HEK293 (cell line): ENCODE results near the gene LRRC23.

Experiments
- BCL11A ChIP-seq: fragments of 450-650 bp; formaldehyde crosslinking; IDR thresholded peaks from 2 replicates; pipeline ENCODE4 v1.5.1; 2016; ENCODE audit warnings: low read depth, missing biosample characterization, missing genetic modification characterization
- BCL11B ChIP-seq: fragments of 450-650 bp; formaldehyde crosslinking; IDR thresholded peaks from 2 replicates; pipeline ENCODE4 v1.5.1; 2016; ENCODE audit warnings: low read depth, missing biosample characterization, missing genetic modification characterization
- GLI4 ChIP-seq: fragments of 450-650 bp; formaldehyde crosslinking; IDR thresholded peaks from 2 replicates; pipeline ENCODE4 v1.5.1; 2016; ENCODE audit warnings: missing biosample characterization, missing genetic modification characterization
- IKZF3 ChIP-seq: fragments of 450-650 bp; IDR thresholded peaks from 2 replicates; pipeline ENCODE4 v1.5.0; 2018; ENCODE audit warnings: missing biosample characterization, mild to moderate bottlenecking, missing genetic modification characterization, moderate library complexity
- KLF1 ChIP-seq: fragments of 450-650 bp; formaldehyde crosslinking; IDR thresholded peaks from 2 replicates; pipeline ENCODE4 v1.5.1; 2016; ENCODE audit warnings: missing biosample characterization, missing genetic modification characterization
- KLF10 ChIP-seq: fragments of 450-650 bp; IDR thresholded peaks from 2 replicates; pipeline ENCODE4 v1.5.1; 2018; ENCODE audit warnings: missing biosample characterization, mild to moderate bottlenecking, missing genetic modification characterization
- KLF16 ChIP-seq: fragments of 450-650 bp; formaldehyde crosslinking; IDR thresholded peaks from 2 replicates; pipeline ENCODE4 v1.5.1; 2017; ENCODE audit warnings: missing biosample characterization, missing genetic modification characterization
- KLF8 ChIP-seq: fragments of 450-650 bp; formaldehyde crosslinking; IDR thresholded peaks from 2 replicates; pipeline ENCODE4 v1.5.1; 2016; ENCODE audit warnings: missing biosample characterization, missing genetic modification characterization
- SCRT2 ChIP-seq: fragments of 450-650 bp; formaldehyde crosslinking; IDR thresholded peaks from 2 replicates; pipeline ENCODE4 v1.5.1; 2016; ENCODE audit warnings: missing biosample characterization, missing genetic modification characterization
- SP3 ChIP-seq: fragments of 450-650 bp; formaldehyde crosslinking; IDR thresholded peaks from 2 replicates; pipeline ENCODE4 v1.5.1; 2016; ENCODE audit warnings: missing biosample characterization, missing genetic modification characterization
- SP7 ChIP-seq: fragments of 450-650 bp; formaldehyde crosslinking; IDR thresholded peaks from 2 replicates; pipeline ENCODE4 v1.5.1; 2016; ENCODE audit warnings: missing biosample characterization, missing genetic modification characterization
- ZBTB17 ChIP-seq: fragments of 450-650 bp; formaldehyde crosslinking; IDR thresholded peaks from 2 replicates; pipeline ENCODE4 v1.5.1; 2016; ENCODE audit warnings: missing biosample characterization, missing genetic modification characterization
- ZBTB48 ChIP-seq: fragments of 450-650 bp; formaldehyde crosslinking; IDR thresholded peaks from 2 replicates; pipeline ENCODE4 v1.5.1; 2016; ENCODE audit warnings: missing biosample characterization, missing genetic modification characterization
- ZFHX2 ChIP-seq: fragments of 450-650 bp; formaldehyde crosslinking; conservative IDR thresholded peaks from 2 replicates; pipeline ENCODE4 v1.5.1; 2016; ENCODE audit warnings: missing biosample characterization, missing genetic modification characterization
- ZFP41 ChIP-seq: fragments of 450-650 bp; formaldehyde crosslinking; IDR thresholded peaks from 2 replicates; pipeline ENCODE4 v1.5.1; 2016; ENCODE audit warnings: missing biosample characterization, missing genetic modification characterization, borderline replicate concordance
- ZNF2 ChIP-seq: fragments of 450-650 bp; formaldehyde crosslinking; IDR thresholded peaks from 2 replicates; pipeline ENCODE4 v1.5.1; 2016; ENCODE audit warnings: missing biosample characterization, missing genetic modification characterization
- ZNF266 ChIP-seq: fragments of 450-650 bp; formaldehyde crosslinking; IDR thresholded peaks from 2 replicates; pipeline ENCODE4 v1.5.1; 2016; ENCODE audit warnings: missing biosample characterization, missing genetic modification characterization, low read depth
- ZNF324 ChIP-seq: fragments of 450-650 bp; formaldehyde crosslinking; IDR thresholded peaks from 2 replicates; pipeline ENCODE4 v1.5.1; 2016; ENCODE audit warnings: missing biosample characterization, missing genetic modification characterization
- ZNF335 ChIP-seq: fragments of 450-650 bp; formaldehyde crosslinking; conservative IDR thresholded peaks from 2 replicates; pipeline ENCODE4 v1.5.1; 2016; ENCODE audit warnings: missing biosample characterization, missing genetic modification characterization
- ZNF341 ChIP-seq: fragments of 450-650 bp; formaldehyde crosslinking; IDR thresholded peaks from 2 replicates; pipeline ENCODE4; 2016; ENCODE audit warnings: low read depth, missing biosample characterization, missing genetic modification characterization
- ZNF366 ChIP-seq: fragments of 450-650 bp; formaldehyde crosslinking; conservative IDR thresholded peaks from 2 replicates; pipeline ENCODE4 v1.5.1; 2016; ENCODE audit warnings: missing biosample characterization, missing genetic modification characterization
- ZNF391 ChIP-seq: fragments of 450-650 bp; formaldehyde crosslinking; IDR thresholded peaks from 2 replicates; pipeline ENCODE4 v1.5.1; 2016; ENCODE audit warnings: low read depth, missing biosample characterization, missing genetic modification characterization, borderline replicate concordance
- ZNF416 ChIP-seq: fragments of 450-650 bp; formaldehyde crosslinking; IDR thresholded peaks from 2 replicates; pipeline ENCODE4 v1.5.1; 2016; ENCODE audit warnings: missing biosample characterization, missing genetic modification characterization
- ZNF473 ChIP-seq: fragments of 450-650 bp; formaldehyde crosslinking; IDR thresholded peaks from 2 replicates; pipeline ENCODE4 v1.5.1; 2017; ENCODE audit warnings: missing biosample characterization, missing genetic modification characterization
- ZNF561 ChIP-seq: fragments of 450-650 bp; IDR thresholded peaks from 2 replicates; pipeline ENCODE4 v1.5.1; 2018; ENCODE audit warnings: missing biosample characterization, missing genetic modification characterization, borderline replicate concordance
- ZNF776 ChIP-seq: fragments of 450-650 bp; formaldehyde crosslinking; IDR thresholded peaks from 2 replicates; pipeline ENCODE4 v1.5.0; 2017; ENCODE audit warnings: missing biosample characterization, missing genetic modification characterization, borderline replicate concordance
- ZSCAN30 ChIP-seq: fragments of 450-650 bp; IDR thresholded peaks from 2 replicates; pipeline ENCODE4 v1.5.1; 2018; ENCODE audit warnings: missing biosample characterization, mild to moderate bottlenecking, missing genetic modification characterization, moderate library complexity
- ZXDB ChIP-seq: fragments of 450-650 bp; formaldehyde crosslinking; IDR thresholded peaks from 2 replicates; pipeline ENCODE4 v1.5.1; 2016; ENCODE audit warnings: missing biosample characterization, missing genetic modification characterization
- TF ChIP-seq, protein P1 (sequence below): fragments of 450-650 bp; formaldehyde crosslinking; IDR thresholded peaks from 2 replicates; pipeline ENCODE4 v1.5.1; 2016; ENCODE audit warnings: missing biosample characterization, missing genetic modification characterization
- TF ChIP-seq, protein P2 (sequence below): fragments of 450-650 bp; formaldehyde crosslinking; IDR thresholded peaks from 2 replicates; pipeline ENCODE4 v1.5.1; 2016; ENCODE audit warnings: missing biosample characterization, missing genetic modification characterization
- TF ChIP-seq, protein P3 (sequence below): fragments of 450-650 bp; formaldehyde crosslinking; IDR thresholded peaks from 2 replicates; pipeline ENCODE4 v1.5.1; 2017; ENCODE audit warnings: missing biosample characterization, missing genetic modification characterization

The LRRC23 gene

DNA sequence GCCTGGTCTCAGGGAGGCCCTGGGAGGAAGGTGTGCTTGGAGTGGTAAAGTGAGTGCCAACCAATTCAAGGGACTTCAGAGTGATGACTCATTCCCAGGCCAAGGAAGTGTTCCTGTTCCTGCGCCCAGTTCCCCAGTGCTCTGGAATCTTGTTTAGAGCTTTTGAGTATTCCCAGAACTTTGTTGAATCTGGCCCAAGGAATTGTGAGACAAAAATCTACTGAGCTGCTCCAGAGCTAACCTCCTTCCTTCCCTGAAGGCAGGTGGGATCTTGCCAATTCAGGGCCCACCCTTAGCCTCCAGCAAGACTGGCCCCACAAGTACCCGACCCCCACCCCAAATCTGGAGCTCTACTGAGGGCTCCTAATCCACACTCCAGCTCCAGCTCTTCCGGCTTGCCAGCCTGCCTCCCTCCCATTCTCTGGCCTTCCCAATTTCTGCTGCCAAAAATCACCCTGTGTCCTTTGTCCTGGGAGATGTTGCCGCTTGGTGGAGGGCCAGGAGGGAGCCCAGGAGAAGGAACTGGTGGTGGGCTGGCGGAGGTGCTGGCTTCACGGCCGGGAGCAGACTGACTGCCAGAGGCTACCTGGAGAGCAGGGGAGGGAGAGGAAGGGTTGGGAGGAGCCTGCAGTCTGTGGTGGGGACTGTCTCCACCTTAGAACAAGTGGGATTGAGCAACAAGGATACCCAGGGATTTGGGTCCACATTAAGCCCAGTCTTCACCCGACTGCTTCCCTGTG, 21.1 kb downstream of the LRRC23 start (continued):
- TF ChIP-seq BCL11B (tag by site-specific recombination) (no peak), ZSCAN30 (tag by site-specific recombination) (peak; percentile 74), BCL11A (tag by site-specific recombination) (peak; percentile 11; the same call in 1 of the 2 replicates), ZBTB48 (no peak; the same call in 1 of the 2 replicates), SP7 (tag by site-specific recombination) (peak; percentile 75), ZNF335 (tag by site-specific recombination) (peak; percentile 45), ZFHX2 (tag by site-specific recombination) (0 out of 2 replicates have a peak, but pooled peaks have one; percentile 8), ZNF2 (tag by site-specific recombination) (0 out of 2 replicates have a peak, but pooled peaks have one; percentile 47), GLI4 (tag by site-specific recombination) (peak; percentile 51; the same call in 1 of the 2 replicates), KLF8 (tag by site-specific recombination) (peak; percentile 92), ZNF366 (tag by site-specific recombination) (no peak; the same call in 1 of the 2 replicates), ZFP41 (tag by site-specific recombination) (no peak), ZBTB17 (tag by site-specific recombination) (peak; percentile 89), SCRT2 (tag by site-specific recombination) (peak; percentile 72), KLF16 (peak; percentile 83; the same call in 1 of the 2 replicates), ZNF473 (tag by site-specific recombination) (no peak), ZXDB (tag by site-specific recombination) (peak; percentile 64; the same call in 1 of the 2 replicates), ZNF324 (tag by site-specific recombination) (peak; percentile 79; the same call in 1 of the 2 replicates), ZNF266 (tag by site-specific recombination) (no peak), KLF1 (no peak), ZNF391 (tag by site-specific recombination) (peak; percentile 59; the same call in 1 of the 2 replicates), SP3 (tag by site-specific recombination) (peak; percentile 77), ZNF341 (tag by site-specific recombination) (peak; percentile 92), ZNF561 (0 out of 2 replicates have a peak, but pooled peaks have one; percentile 66), IKZF3 (tag by site-specific recombination) (peak; percentile 62), KLF10 (0 out of 2 replicates have a peak, but pooled peaks have one; percentile 39), ZNF776 (no peak), ZNF416 (tag by site-specific recombination) (no peak)
- TF ChIP-seq, protein P1, sequence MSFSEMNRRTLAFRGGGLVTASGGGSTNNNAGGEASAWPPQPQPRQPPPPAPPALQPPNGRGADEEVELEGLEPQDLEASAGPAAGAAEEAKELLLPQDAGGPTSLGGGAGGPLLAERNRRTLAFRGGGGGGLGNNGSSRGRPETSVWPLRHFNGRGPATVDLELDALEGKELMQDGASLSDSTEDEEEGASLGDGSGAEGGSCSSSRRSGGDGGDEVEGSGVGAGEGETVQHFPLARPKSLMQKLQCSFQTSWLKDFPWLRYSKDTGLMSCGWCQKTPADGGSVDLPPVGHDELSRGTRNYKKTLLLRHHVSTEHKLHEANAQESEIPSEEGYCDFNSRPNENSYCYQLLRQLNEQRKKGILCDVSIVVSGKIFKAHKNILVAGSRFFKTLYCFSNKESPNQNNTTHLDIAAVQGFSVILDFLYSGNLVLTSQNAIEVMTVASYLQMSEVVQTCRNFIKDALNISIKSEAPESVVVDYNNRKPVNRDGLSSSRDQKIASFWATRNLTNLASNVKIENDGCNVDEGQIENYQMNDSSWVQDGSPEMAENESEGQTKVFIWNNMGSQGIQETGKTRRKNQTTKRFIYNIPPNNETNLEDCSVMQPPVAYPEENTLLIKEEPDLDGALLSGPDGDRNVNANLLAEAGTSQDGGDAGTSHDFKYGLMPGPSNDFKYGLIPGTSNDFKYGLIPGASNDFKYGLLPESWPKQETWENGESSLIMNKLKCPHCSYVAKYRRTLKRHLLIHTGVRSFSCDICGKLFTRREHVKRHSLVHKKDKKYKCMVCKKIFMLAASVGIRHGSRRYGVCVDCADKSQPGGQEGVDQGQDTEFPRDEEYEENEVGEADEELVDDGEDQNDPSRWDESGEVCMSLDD (tag by site-specific recombination): peak; percentile 77
- TF ChIP-seq, protein P2, sequence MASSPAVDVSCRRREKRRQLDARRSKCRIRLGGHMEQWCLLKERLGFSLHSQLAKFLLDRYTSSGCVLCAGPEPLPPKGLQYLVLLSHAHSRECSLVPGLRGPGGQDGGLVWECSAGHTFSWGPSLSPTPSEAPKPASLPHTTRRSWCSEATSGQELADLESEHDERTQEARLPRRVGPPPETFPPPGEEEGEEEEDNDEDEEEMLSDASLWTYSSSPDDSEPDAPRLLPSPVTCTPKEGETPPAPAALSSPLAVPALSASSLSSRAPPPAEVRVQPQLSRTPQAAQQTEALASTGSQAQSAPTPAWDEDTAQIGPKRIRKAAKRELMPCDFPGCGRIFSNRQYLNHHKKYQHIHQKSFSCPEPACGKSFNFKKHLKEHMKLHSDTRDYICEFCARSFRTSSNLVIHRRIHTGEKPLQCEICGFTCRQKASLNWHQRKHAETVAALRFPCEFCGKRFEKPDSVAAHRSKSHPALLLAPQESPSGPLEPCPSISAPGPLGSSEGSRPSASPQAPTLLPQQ (tag by site-specific recombination): peak; percentile 87
- TF ChIP-seq, protein P3, sequence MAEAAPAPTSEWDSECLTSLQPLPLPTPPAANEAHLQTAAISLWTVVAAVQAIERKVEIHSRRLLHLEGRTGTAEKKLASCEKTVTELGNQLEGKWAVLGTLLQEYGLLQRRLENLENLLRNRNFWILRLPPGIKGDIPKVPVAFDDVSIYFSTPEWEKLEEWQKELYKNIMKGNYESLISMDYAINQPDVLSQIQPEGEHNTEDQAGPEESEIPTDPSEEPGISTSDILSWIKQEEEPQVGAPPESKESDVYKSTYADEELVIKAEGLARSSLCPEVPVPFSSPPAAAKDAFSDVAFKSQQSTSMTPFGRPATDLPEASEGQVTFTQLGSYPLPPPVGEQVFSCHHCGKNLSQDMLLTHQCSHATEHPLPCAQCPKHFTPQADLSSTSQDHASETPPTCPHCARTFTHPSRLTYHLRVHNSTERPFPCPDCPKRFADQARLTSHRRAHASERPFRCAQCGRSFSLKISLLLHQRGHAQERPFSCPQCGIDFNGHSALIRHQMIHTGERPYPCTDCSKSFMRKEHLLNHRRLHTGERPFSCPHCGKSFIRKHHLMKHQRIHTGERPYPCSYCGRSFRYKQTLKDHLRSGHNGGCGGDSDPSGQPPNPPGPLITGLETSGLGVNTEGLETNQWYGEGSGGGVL (tag by site-specific recombination): peak; percentile 70
